ENCODE results near the gene TFCP2.

The TFCP2 gene

DNA sequence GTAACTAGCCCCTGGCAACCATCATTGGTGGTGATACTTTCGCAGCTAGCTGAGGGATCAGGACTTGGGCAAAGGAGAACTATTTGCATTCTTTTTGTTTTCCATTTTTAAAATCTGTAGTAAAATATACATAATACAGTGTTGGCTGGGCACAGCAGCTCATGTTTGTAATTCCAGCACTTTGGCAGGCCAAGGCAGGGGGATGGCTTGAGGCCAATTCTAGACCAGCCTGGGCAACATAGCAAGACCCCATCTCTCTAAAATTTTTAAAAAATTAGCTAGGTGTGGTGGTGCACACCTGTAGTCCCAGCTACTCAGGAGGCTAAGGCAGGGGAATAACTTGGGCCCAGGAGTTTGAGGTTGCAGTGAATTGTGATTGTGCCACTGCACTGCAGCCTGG lies 20.0 kb downstream of the TFCP2 start:
- CTCF ChIA-PET: no interaction called here
- TF ChIP-seq, protein P1, sequence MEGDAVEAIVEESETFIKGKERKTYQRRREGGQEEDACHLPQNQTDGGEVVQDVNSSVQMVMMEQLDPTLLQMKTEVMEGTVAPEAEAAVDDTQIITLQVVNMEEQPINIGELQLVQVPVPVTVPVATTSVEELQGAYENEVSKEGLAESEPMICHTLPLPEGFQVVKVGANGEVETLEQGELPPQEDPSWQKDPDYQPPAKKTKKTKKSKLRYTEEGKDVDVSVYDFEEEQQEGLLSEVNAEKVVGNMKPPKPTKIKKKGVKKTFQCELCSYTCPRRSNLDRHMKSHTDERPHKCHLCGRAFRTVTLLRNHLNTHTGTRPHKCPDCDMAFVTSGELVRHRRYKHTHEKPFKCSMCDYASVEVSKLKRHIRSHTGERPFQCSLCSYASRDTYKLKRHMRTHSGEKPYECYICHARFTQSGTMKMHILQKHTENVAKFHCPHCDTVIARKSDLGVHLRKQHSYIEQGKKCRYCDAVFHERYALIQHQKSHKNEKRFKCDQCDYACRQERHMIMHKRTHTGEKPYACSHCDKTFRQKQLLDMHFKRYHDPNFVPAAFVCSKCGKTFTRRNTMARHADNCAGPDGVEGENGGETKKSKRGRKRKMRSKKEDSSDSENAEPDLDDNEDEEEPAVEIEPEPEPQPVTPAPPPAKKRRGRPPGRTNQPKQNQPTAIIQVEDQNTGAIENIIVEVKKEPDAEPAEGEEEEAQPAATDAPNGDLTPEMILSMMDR (IDR thresholded peaks at IDR 0.05; ENCODE audit: control extremely low read depth, extremely low read depth, low read depth, missing control alignments): no peak
- POLR2A ChIA-PET: no interaction called here
- no peak for DNase-seq (ENCODE audit: extremely low spot score)

GRCh38 chr12:51150777-51151176 lies 22.2 kb downstream of the TFCP2 start:
- CTCF ChIA-PET: no interaction called here
- DNase-seq (ENCODE audit: extremely low spot score): no peak
- POLR2A ChIA-PET: no interaction called here
- TF ChIP-seq, protein P1 (IDR thresholded peaks at IDR 0.05; ENCODE audit: control extremely low read depth, extremely low read depth, low read depth, missing control alignments): no peak

GRCh38 chr12:51147309-51147708 lies 25.6 kb downstream of the TFCP2 start:
- ChIA-PET POLR2A (no interaction called here), CTCF (no interaction called here)
- DNase-seq (ENCODE audit: extremely low spot score): no peak
- TF ChIP-seq, protein P1 (IDR thresholded peaks at IDR 0.05; ENCODE audit: control extremely low read depth, extremely low read depth, low read depth, missing control alignments): no peak

DNA sequence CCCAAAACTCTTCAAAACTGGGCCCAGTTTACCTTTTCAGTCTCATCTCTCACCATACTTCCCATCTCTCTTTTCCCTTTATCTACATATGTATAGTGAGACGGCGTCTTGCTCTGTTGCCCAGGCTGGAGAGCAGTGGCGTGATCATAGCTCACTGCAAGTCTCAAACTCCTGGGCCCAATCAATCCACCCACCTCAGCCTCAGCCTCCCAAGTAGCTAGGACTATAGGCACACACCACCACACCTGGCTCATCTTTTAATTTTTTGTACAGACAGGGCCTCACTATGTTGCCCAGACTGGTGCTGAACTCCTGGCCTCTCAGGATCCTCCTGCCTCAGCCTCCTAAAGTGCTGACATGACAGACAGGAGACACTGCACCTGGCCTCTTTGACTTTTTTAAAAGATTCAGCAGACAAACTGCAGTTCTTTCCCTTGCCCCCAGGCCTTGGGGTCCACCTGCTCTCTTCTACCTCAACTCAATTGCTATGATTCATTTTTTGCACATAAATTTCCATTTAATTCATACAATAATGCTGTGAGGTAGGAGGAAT lies 33.6 kb downstream of the TFCP2 start:
- ChIA-PET CTCF (interaction anchor here (1.4 kb wide), 1 partner anchor 18 kb away, joined by 3 read pairs; no protein-coding TSS in a partner anchor), POLR2A (no interaction called here)
- DNase-seq (ENCODE audit: extremely low spot score): no peak
- TF ChIP-seq, protein P1 (IDR thresholded peaks at IDR 0.05; ENCODE audit: control extremely low read depth, extremely low read depth, low read depth, missing control alignments): no peak

DNA sequence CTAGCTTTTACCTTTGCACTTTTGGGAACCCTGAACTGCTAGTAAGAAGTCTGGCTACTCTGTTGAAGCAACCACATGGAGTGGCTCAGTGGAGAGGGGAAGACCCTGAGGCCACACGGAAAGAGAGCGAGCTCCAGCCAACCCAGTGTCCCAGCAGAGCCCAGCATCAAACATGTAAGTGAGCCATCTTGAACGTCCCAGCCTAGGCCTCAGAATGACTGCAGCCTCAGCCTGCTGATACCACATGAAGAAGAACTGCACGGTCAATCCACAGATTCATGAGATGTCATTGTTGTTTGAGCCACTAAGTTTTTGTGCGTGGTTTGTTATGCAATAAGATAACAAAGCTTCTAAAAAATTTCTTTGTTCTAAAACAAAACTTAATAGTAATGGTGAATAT lies 40.2 kb downstream of the TFCP2 start:
- CTCF ChIA-PET: interaction anchor here (1.2 kb wide), 1 partner anchor 209 kb away, joined by 3 read pairs; no protein-coding TSS in a partner anchor
- no peak for DNase-seq (ENCODE audit: extremely low spot score)
- POLR2A ChIA-PET: no interaction called here
- TF ChIP-seq, protein P1 (IDR thresholded peaks at IDR 0.05; ENCODE audit: control extremely low read depth, extremely low read depth, low read depth, missing control alignments): no peak

GRCh38 chr12:51131745-51132521 lies 41.0 kb downstream of the TFCP2 start:
- ChIA-PET CTCF (interaction anchor here (1.2 kb wide), 1 partner anchor 210 kb away, joined by 3 read pairs; no protein-coding TSS in a partner anchor), POLR2A (no interaction called here)
- TF ChIP-seq, protein P1 (IDR thresholded peaks at IDR 0.05; ENCODE audit: control extremely low read depth, extremely low read depth, low read depth, missing control alignments): no peak
- no peak for DNase-seq (ENCODE audit: extremely low spot score)
